ENCODE results near the gene DDI2.
"Not testable (repeated sequence)": the region's sequence is repeated elsewhere in the genome, so short reads cannot be mapped to it uniquely, and the experiment has no call there.

DDI2 gene

GRCh38 chr1:15636436-15636835, 19.2 kb downstream of the DDI2 start:
- DNase-seq (ENCODE audit: low spot score) = no peak

- DNase-seq (ENCODE audit: low spot score) = no peak
These were observed 20.6 kb downstream of the DDI2 start for GRCh38 chr1:15637826-15638225.

GRCh38 chr1:15639262-15639661, 22.0 kb downstream of the DDI2 start:
- DNase-seq (ENCODE audit: low spot score) = no peak

- no peak for DNase-seq (ENCODE audit: low spot score)
These were observed 22.7 kb downstream of the DDI2 start for GRCh38 chr1:15639931-15640330.

- DNase-seq (ENCODE audit: low spot score) = no peak
These were observed 23.4 kb downstream of the DDI2 start for GRCh38 chr1:15640667-15641066.

GRCh38 chr1:15649937-15650336, 32.7 kb downstream of the DDI2 start:
- no peak for DNase-seq (ENCODE audit: low spot score)

- DNase-seq (ENCODE audit: low spot score) = no peak
These were observed 33.2 kb downstream of the DDI2 start for GRCh38 chr1:15650433-15650832.

- DNase-seq (ENCODE audit: low spot score) = not testable (repeated sequence)
These were observed 34.9 kb downstream of the DDI2 start for GRCh38 chr1:15652130-15652529.

GRCh38 chr1:15654091-15654690, 36.9 kb downstream of the DDI2 start:
- no peak for DNase-seq (ENCODE audit: low spot score)

GRCh38 chr1:15656464-15656863, 39.2 kb downstream of the DDI2 start:
- DNase-seq (ENCODE audit: low spot score) = no peak

- DNase-seq (ENCODE audit: low spot score) = no peak
These were observed 39.8 kb downstream of the DDI2 start for GRCh38 chr1:15657021-15657420.

- no peak for DNase-seq (ENCODE audit: low spot score)
These were observed 42.9 kb downstream of the DDI2 start for GRCh38 chr1:15660151-15660550.

GRCh38 chr1:15662477-15662876, 45.2 kb downstream of the DDI2 start:
- DNase-seq (ENCODE audit: low spot score) = no peak

GRCh38 chr1:15663925-15664324, 46.7 kb downstream of the DDI2 start:
- no peak for DNase-seq (ENCODE audit: low spot score)

- DNase-seq (ENCODE audit: low spot score) = no peak
These were observed 50.1 kb downstream of the DDI2 start for GRCh38 chr1:15667362-15667761.

GRCh38 chr1:15668089-15668754, 51.0 kb downstream of the DDI2 start:
- no peak for DNase-seq (ENCODE audit: low spot score)

GRCh38 chr1:15669074-15669473, 51.8 kb downstream of the DDI2 start:
- DNase-seq (ENCODE audit: low spot score) = no peak

- DNase-seq (ENCODE audit: low spot score) = no peak
These were observed 52.6 kb downstream of the DDI2 start for GRCh38 chr1:15669864-15670263.

GRCh38 chr1:15671430-15671829, 54.2 kb downstream of the DDI2 start:
- DNase-seq (ENCODE audit: low spot score) = no peak

GRCh38 chr1:15674386-15675159, 57.3 kb downstream of the DDI2 start:
- DNase-seq (ENCODE audit: low spot score) = no peak

GRCh38 chr1:15676010-15676409, 58.8 kb downstream of the DDI2 start:
- DNase-seq (ENCODE audit: low spot score) = no peak

- no peak for DNase-seq (ENCODE audit: low spot score)
These were observed 59.7 kb downstream of the DDI2 start for GRCh38 chr1:15676688-15677661.

Measured in iPS-NIHi11 (cell line).